ENCODE data around the gene CHST11. TPM values are rescaled to one million over a fixed set of nuclear protein-coding genes. Genes with fewer than 3 reads are reported as not detected.
"Not testable (repeated sequence)": the region's sequence is repeated elsewhere in the genome, so short reads cannot be mapped to it uniquely, and the experiment has no call there.

CHST11 gene
- total and polyA plus RNA-seq, 3 donors from 2014 or later, result 5.1 to 36.9 (median 23.9) TPM

- TF ChIP-seq POLR2A (IDR thresholded peaks at IDR 0.05) (no peak), CTCF (IDR thresholded peaks at IDR 0.05) (no peak)
- intact Hi-C loops (cut with DNase I; ENCODE audit: low total_unique reads), result no loop called here
- H3K36me3 ChIP-seq (ENCODE audit: low read depth, missing control alignments), result no peaks in the 10 kb centered on the region
Measured at GRCh38 chr12:104609445-104609844, 152.7 kb downstream of the CHST11 start.

GRCh38 chr12:104610513-104611235, 153.9 kb downstream of the CHST11 start:
- intact Hi-C loops (cut with DNase I; ENCODE audit: low total_unique reads), result no loop called here
- Histone ChIP-seq H3K9me3 (no peaks in the 10 kb centered on the region), H3K4me3 (no peak overlapping the region), H3K27ac (no peak overlapping the region), H3K27me3 (no peaks in the 10 kb centered on the region), H3K4me1 (peaks cover 6% of the 10 kb centered on the region), H3K36me3 (ENCODE audit: low read depth, missing control alignments) (no peaks in the 10 kb centered on the region)
- WGBS, 2 donors, result 91 to 92% methylated on average over 6 of the region's 6 CpGs
- no peak for DNase-seq
- TF ChIP-seq POLR2A (IDR thresholded peaks at IDR 0.05) (no peak), CTCF (IDR thresholded peaks at IDR 0.05) (no peak)

More at GRCh38 chr12:104609445-104609844, 152.7 kb downstream of the CHST11 start:
- DNase-seq, result no peak
- peaks cover 13% of the 10 kb centered on the region for H3K4me1 ChIP-seq
- H3K27ac ChIP-seq, result no peak overlapping the region
- no peaks in the 10 kb centered on the region for H3K9me3 ChIP-seq
- no peak overlapping the region for H3K4me3 ChIP-seq
- no peaks in the 10 kb centered on the region for H3K27me3 ChIP-seq

GRCh38 chr12:104611671-104612070, 154.9 kb downstream of the CHST11 start:
- Histone ChIP-seq H3K36me3 (ENCODE audit: low read depth, missing control alignments) (no peaks in the 10 kb centered on the region), H3K4me3 (no peak overlapping the region), H3K9me3 (no peaks in the 10 kb centered on the region), H3K27me3 (no peaks in the 10 kb centered on the region), H3K4me1 (no peaks in the 10 kb centered on the region), H3K27ac (no peak overlapping the region)
- WGBS, 2 donors, result 92 to 96% methylated on average over 12 of the region's 12 CpGs
- TF ChIP-seq CTCF (IDR thresholded peaks at IDR 0.05) (no peak), POLR2A (IDR thresholded peaks at IDR 0.05) (no peak)
- DNase-seq, result no peak
- intact Hi-C loops (cut with DNase I; ENCODE audit: low total_unique reads), result no loop called here

- 94 to 97% methylated on average over 3 of the region's 3 CpGs for WGBS, 2 donors
- H3K9me3 ChIP-seq; H3K27ac ChIP-seq; H3K27me3 ChIP-seq; DNase-seq; H3K36me3 ChIP-seq (ENCODE audit: low read depth, missing control alignments); H3K4me1 ChIP-seq; H3K4me3 ChIP-seq; intact Hi-C loops (cut with DNase I; ENCODE audit: low total_unique reads): not testable (repeated sequence)
Measured at GRCh38 chr12:104613372-104613771, 156.6 kb downstream of the CHST11 start.

GRCh38 chr12:104615048-104615561, 158.4 kb downstream of the CHST11 start:
- intact Hi-C loops (cut with DNase I; ENCODE audit: low total_unique reads), result no loop called here
- DNase-seq, result no peak
- no peaks in the 10 kb centered on the region for H3K9me3 ChIP-seq
- no peak overlapping the region for H3K4me3 ChIP-seq
- no peak overlapping the region for H3K27ac ChIP-seq
- no peaks in the 10 kb centered on the region for H3K36me3 ChIP-seq (ENCODE audit: low read depth, missing control alignments)
- TF ChIP-seq CTCF (IDR thresholded peaks at IDR 0.05) (no peak), POLR2A (IDR thresholded peaks at IDR 0.05) (no peak)
- no peaks in the 10 kb centered on the region for H3K27me3 ChIP-seq
- peaks cover 14% of the 10 kb centered on the region for H3K4me1 ChIP-seq
- WGBS, 2 donors, result 52 to 60% methylated on average over 12 of the region's 12 CpGs
